LNCaP clone FGC (cell line): ENCODE results near the gene DPF1.

Source experiments
- DNase-seq: peaks from one replicate; pipeline ENCODE4 v3.0.0-alpha.2; 2011; ENCODE audit warnings: low read depth
- H3K4me3 ChIP-seq: 2 replicates; pipeline ENCODE4 v1.5.1; 2011; ENCODE audit warnings: mild to moderate bottlenecking, low read depth, low read length, control low read depth
- CTCF ChIP-seq: IDR thresholded peaks from 2 replicates; pipeline ENCODE4 v1.5.1; 2012; ENCODE audit warnings: mild to moderate bottlenecking; ENCODE audit not compliant: control insufficient read depth, insufficient read depth; ENCODE audit errors: extremely low read depth

The DPF1 gene

GRCh38 chr19:38250428-38250820 is 26.4 kb upstream of the DPF1 start:
- no peak for DNase-seq
- TF ChIP-seq CTCF = no peak
- no peak overlapping the region for H3K4me3 ChIP-seq

GRCh38 chr19:38248421-38248820 is 24.4 kb upstream of the DPF1 start:
- no peak overlapping the region for H3K4me3 ChIP-seq
- no peak for DNase-seq
- TF ChIP-seq CTCF = no peak

GRCh38 chr19:38247734-38248268 is 23.8 kb upstream of the DPF1 start:
- no peak for DNase-seq

GRCh38 chr19:38247126-38247525 is 23.1 kb upstream of the DPF1 start:
- H3K4me3 ChIP-seq = no peak overlapping the region
- no peak for DNase-seq

More at GRCh38 chr19:38247734-38248268, 23.8 kb upstream of the DPF1 start:
- no peak for TF ChIP-seq CTCF
- no peak overlapping the region for H3K4me3 ChIP-seq

GRCh38 chr19:38245826-38246498 is 21.9 kb upstream of the DPF1 start:
- no peak overlapping the region for H3K4me3 ChIP-seq
- no peak for TF ChIP-seq CTCF
- no peak for DNase-seq

More at GRCh38 chr19:38247126-38247525, 23.1 kb upstream of the DPF1 start:
- no peak for TF ChIP-seq CTCF

GRCh38 chr19:38243279-38243673 is 19.3 kb upstream of the DPF1 start:
- TF ChIP-seq CTCF = no peak
- no peak for DNase-seq
- no peak overlapping the region for H3K4me3 ChIP-seq

- H3K4me3 ChIP-seq = no peak overlapping the region
- no peak for DNase-seq
- no peak for TF ChIP-seq CTCF
Measured at GRCh38 chr19:38239816-38240215, 15.8 kb upstream of the DPF1 start.
